ENCODE data around the gene TBC1D14. TPM values are rescaled to one million over a fixed set of nuclear protein-coding genes. Genes with fewer than 3 reads are reported as not detected.

The TBC1D14 gene
- total and polyA plus RNA-seq, 5 donors from 2014 or later = 46.6 to 67.7 (median 52.2) TPM

GRCh38 chr4:6987588-6987961 is 77.9 kb downstream of the TBC1D14 start:
- peaks cover 22 to 86% (median 64%) of the 10 kb centered on the region in 4 donors for H3K4me1 Mint-ChIP-seq
- peaks cover 4% of the 10 kb centered on the region for H3K36me3 Mint-ChIP-seq
- peak in 1 of 3 donors; percentile 74 for DNase-seq
- H3K36me3 ChIP-seq (ENCODE audit: control insufficient read depth, insufficient read depth, low read length) = peaks cover 7% of the 10 kb centered on the region
- peak overlapping the region; percentile 79 for H3K4me3 ChIP-seq (ENCODE audit: low read depth, low read length)
- no peaks in the 10 kb centered on the region for H3K9me3 Mint-ChIP-seq
- peak overlapping the region; percentile 87 for H3K27ac ChIP-seq (ENCODE audit: insufficient read depth, low read length, poor library complexity, severe bottlenecking)
- no peaks in the 10 kb centered on the region for H3K27me3 ChIP-seq (ENCODE audit: control insufficient read depth, insufficient read depth, low read length)
- no peaks in the 10 kb centered on the region for H3K27me3 Mint-ChIP-seq
- peak overlapping the region; percentile 91 to 97 (median 97) for H3K27ac Mint-ChIP-seq
- peak overlapping the region; percentile 92 to 99 (median 98) for H3K4me3 Mint-ChIP-seq
- no peak for ATAC-seq (ENCODE audit: low read depth in 2 of 2)
- H3K4me1 ChIP-seq (ENCODE audit: control insufficient read depth, insufficient read depth, low read length, poor library complexity, severe bottlenecking) = peaks cover 62% of the 10 kb centered on the region
- H3K9me3 ChIP-seq (ENCODE audit: control insufficient read depth in 2 of 2, low read length in 2 of 2) = no peaks in the 10 kb centered on the region

GRCh38 chr4:6988016-6988715 is 78.5 kb downstream of the TBC1D14 start:
- peaks cover 22 to 88% (median 68%) of the 10 kb centered on the region in 4 donors for H3K4me1 Mint-ChIP-seq
- peak overlapping the region; percentile 79 for H3K4me3 ChIP-seq (ENCODE audit: low read depth, low read length)
- peaks cover 9% of the 10 kb centered on the region for H3K36me3 ChIP-seq (ENCODE audit: control insufficient read depth, insufficient read depth, low read length)
- H3K36me3 Mint-ChIP-seq = peaks cover 4% of the 10 kb centered on the region
- DNase-seq (no peak), ATAC-seq (ENCODE audit: low read depth in 2 of 2) (no peak)
- no peaks in the 10 kb centered on the region for H3K9me3 Mint-ChIP-seq
- H3K27ac Mint-ChIP-seq = peak overlapping the region; percentile 91 to 97 (median 97)
- H3K27me3 ChIP-seq (ENCODE audit: control insufficient read depth, insufficient read depth, low read length) = no peaks in the 10 kb centered on the region
- H3K27ac ChIP-seq (ENCODE audit: insufficient read depth, low read length, poor library complexity, severe bottlenecking) = peak overlapping the region; percentile 87
- H3K27me3 Mint-ChIP-seq = no peaks in the 10 kb centered on the region
- peak overlapping the region; percentile 92 to 99 (median 98) for H3K4me3 Mint-ChIP-seq
- no peaks in the 10 kb centered on the region for H3K9me3 ChIP-seq (ENCODE audit: control insufficient read depth in 2 of 2, low read length in 2 of 2)
- H3K4me1 ChIP-seq (ENCODE audit: control insufficient read depth, insufficient read depth, low read length, poor library complexity, severe bottlenecking) = peaks cover 67% of the 10 kb centered on the region

GRCh38 chr4:6989331-6989923 is 79.8 kb downstream of the TBC1D14 start:
- no peaks in the 10 kb centered on the region for H3K9me3 ChIP-seq (ENCODE audit: control insufficient read depth in 2 of 2, low read length in 2 of 2)
- peaks cover 60% of the 10 kb centered on the region for H3K4me1 ChIP-seq (ENCODE audit: control insufficient read depth, insufficient read depth, low read length, poor library complexity, severe bottlenecking)
- H3K27ac ChIP-seq (ENCODE audit: insufficient read depth, low read length, poor library complexity, severe bottlenecking) = no peak overlapping the region
- H3K4me3 Mint-ChIP-seq = peak overlapping the region; percentile 92 to 99 (median 96)
- H3K27ac Mint-ChIP-seq = no peak overlapping the region
- DNase-seq = no peak
- H3K9me3 Mint-ChIP-seq = no peaks in the 10 kb centered on the region
- no peak overlapping the region for H3K4me3 ChIP-seq (ENCODE audit: low read depth, low read length)
- peaks cover 7% of the 10 kb centered on the region for H3K36me3 Mint-ChIP-seq
- H3K36me3 ChIP-seq (ENCODE audit: control insufficient read depth, insufficient read depth, low read length) = peaks cover 20% of the 10 kb centered on the region
- peaks cover 22 to 86% (median 67%) of the 10 kb centered on the region in 4 donors for H3K4me1 Mint-ChIP-seq
- no peak for ATAC-seq (ENCODE audit: low read depth in 2 of 2)
- no peaks in the 10 kb centered on the region for H3K27me3 Mint-ChIP-seq
- H3K27me3 ChIP-seq (ENCODE audit: control insufficient read depth, insufficient read depth, low read length) = no peaks in the 10 kb centered on the region

GRCh38 chr4:6990661-6991060 is 81.0 kb downstream of the TBC1D14 start:
- H3K4me3 Mint-ChIP-seq = peak overlapping the region in 1 of 4 donors; percentile 73
- peaks cover 9% of the 10 kb centered on the region for H3K36me3 Mint-ChIP-seq
- Histone ChIP-seq H3K36me3 (ENCODE audit: control insufficient read depth, insufficient read depth, low read length) (peaks cover 25% of the 10 kb centered on the region), H3K4me3 (ENCODE audit: low read depth, low read length) (no peak overlapping the region), H3K27ac (ENCODE audit: insufficient read depth, low read length, poor library complexity, severe bottlenecking) (no peak overlapping the region), H3K27me3 (ENCODE audit: control insufficient read depth, insufficient read depth, low read length) (no peaks in the 10 kb centered on the region), H3K4me1 (ENCODE audit: control insufficient read depth, insufficient read depth, low read length, poor library complexity, severe bottlenecking) (peaks cover 50% of the 10 kb centered on the region), H3K9me3 (ENCODE audit: control insufficient read depth in 2 of 2, low read length in 2 of 2) (no peaks in the 10 kb centered on the region)
- ATAC-seq (ENCODE audit: low read depth in 2 of 2) (no peak), DNase-seq (no peak)
- H3K9me3 Mint-ChIP-seq = no peaks in the 10 kb centered on the region
- H3K27me3 Mint-ChIP-seq = no peaks in the 10 kb centered on the region
- peaks cover 16 to 74% (median 57%) of the 10 kb centered on the region in 4 donors for H3K4me1 Mint-ChIP-seq
- peak overlapping the region in 1 of 3 donors; percentile 24 for H3K27ac Mint-ChIP-seq

DNA sequence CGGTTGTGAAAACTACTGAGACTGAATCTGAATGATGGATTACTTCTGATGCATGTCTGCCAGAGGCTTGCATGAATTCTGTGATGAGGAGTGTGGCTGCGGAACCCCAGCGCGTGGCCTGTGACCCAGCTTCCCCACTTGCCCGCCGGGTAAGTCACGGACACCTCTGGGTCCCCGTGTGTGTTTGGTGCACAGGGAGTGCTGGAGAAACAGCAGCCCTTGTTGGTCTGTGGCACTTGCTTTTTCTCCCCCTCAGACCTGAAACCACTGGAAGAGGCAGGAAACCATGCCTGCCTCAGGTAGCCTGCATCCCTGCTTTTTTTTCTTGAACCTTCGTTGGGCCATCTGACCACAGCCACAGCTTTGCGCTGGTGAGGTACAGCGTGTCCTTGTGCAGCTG is 81.6 kb downstream of the TBC1D14 start:
- no peak overlapping the region for H3K4me3 ChIP-seq (ENCODE audit: low read depth, low read length)
- Mint-ChIP-seq H3K36me3 (peaks cover 9% of the 10 kb centered on the region), H3K4me1 (peaks cover 13 to 68% (median 52%) of the 10 kb centered on the region in 4 donors), H3K27ac (peak overlapping the region in 2 of 3 donors; percentile 60 to 75), H3K27me3 (no peaks in the 10 kb centered on the region), H3K9me3 (no peaks in the 10 kb centered on the region), H3K4me3 (peak overlapping the region in 3 of 4 donors; percentile 43 to 73 (median 43))
- no peak overlapping the region for H3K27ac ChIP-seq (ENCODE audit: insufficient read depth, low read length, poor library complexity, severe bottlenecking)
- H3K4me1 ChIP-seq (ENCODE audit: control insufficient read depth, insufficient read depth, low read length, poor library complexity, severe bottlenecking) = peaks cover 44% of the 10 kb centered on the region
- no peaks in the 10 kb centered on the region for H3K27me3 ChIP-seq (ENCODE audit: control insufficient read depth, insufficient read depth, low read length)
- H3K36me3 ChIP-seq (ENCODE audit: control insufficient read depth, insufficient read depth, low read length) = peaks cover 27% of the 10 kb centered on the region
- DNase-seq (no peak), ATAC-seq (ENCODE audit: low read depth in 2 of 2) (no peak)
- no peaks in the 10 kb centered on the region for H3K9me3 ChIP-seq (ENCODE audit: control insufficient read depth in 2 of 2, low read length in 2 of 2)

GRCh38 chr4:6991771-6992557 is 82.3 kb downstream of the TBC1D14 start:
- H3K36me3 Mint-ChIP-seq = peaks cover 9% of the 10 kb centered on the region
- DNase-seq (peak in 1 of 3 donors; percentile 50), ATAC-seq (ENCODE audit: low read depth in 2 of 2) (no peak)
- H3K4me3 Mint-ChIP-seq = peak overlapping the region in 3 of 4 donors; percentile 16 to 84 (median 47)
- H3K4me1 Mint-ChIP-seq = peaks cover 13 to 62% (median 48%) of the 10 kb centered on the region in 4 donors
- H3K9me3 ChIP-seq (ENCODE audit: control insufficient read depth in 2 of 2, low read length in 2 of 2) = no peaks in the 10 kb centered on the region
- no peaks in the 10 kb centered on the region for H3K27me3 Mint-ChIP-seq
- H3K4me3 ChIP-seq (ENCODE audit: low read depth, low read length) = peak overlapping the region; percentile 6
- H3K27me3 ChIP-seq (ENCODE audit: control insufficient read depth, insufficient read depth, low read length) = no peaks in the 10 kb centered on the region
- H3K27ac ChIP-seq (ENCODE audit: insufficient read depth, low read length, poor library complexity, severe bottlenecking) = peak overlapping the region; percentile 6
- H3K36me3 ChIP-seq (ENCODE audit: control insufficient read depth, insufficient read depth, low read length) = peaks cover 34% of the 10 kb centered on the region
- no peaks in the 10 kb centered on the region for H3K9me3 Mint-ChIP-seq
- peak overlapping the region in 1 of 3 donors; percentile 60 for H3K27ac Mint-ChIP-seq
- peaks cover 40% of the 10 kb centered on the region for H3K4me1 ChIP-seq (ENCODE audit: control insufficient read depth, insufficient read depth, low read length, poor library complexity, severe bottlenecking)

GRCh38 chr4:6992728-6993677 is 83.4 kb downstream of the TBC1D14 start:
- peak overlapping the region in 3 of 4 donors; percentile 29 to 84 (median 58) for H3K4me3 Mint-ChIP-seq
- peaks cover 34% of the 10 kb centered on the region for H3K4me1 ChIP-seq (ENCODE audit: control insufficient read depth, insufficient read depth, low read length, poor library complexity, severe bottlenecking)
- H3K27me3 ChIP-seq (ENCODE audit: control insufficient read depth, insufficient read depth, low read length) = no peaks in the 10 kb centered on the region
- peak in 1 of 2 donors; percentile 38 for ATAC-seq (ENCODE audit: low read depth in 2 of 2)
- peak in 1 of 3 donors; percentile 79 for DNase-seq
- peak overlapping the region; percentile 6 for H3K4me3 ChIP-seq (ENCODE audit: low read depth, low read length)
- no peaks in the 10 kb centered on the region for H3K9me3 ChIP-seq (ENCODE audit: control insufficient read depth in 2 of 2, low read length in 2 of 2)
- H3K36me3 Mint-ChIP-seq = peaks cover 9% of the 10 kb centered on the region
- H3K27ac ChIP-seq (ENCODE audit: insufficient read depth, low read length, poor library complexity, severe bottlenecking) = peak overlapping the region; percentile 10
- peak overlapping the region; percentile 38 to 75 (median 68) for H3K27ac Mint-ChIP-seq
- H3K9me3 Mint-ChIP-seq = no peaks in the 10 kb centered on the region
- peaks cover 36% of the 10 kb centered on the region for H3K36me3 ChIP-seq (ENCODE audit: control insufficient read depth, insufficient read depth, low read length)
- no peaks in the 10 kb centered on the region for H3K27me3 Mint-ChIP-seq
- peaks cover 13 to 59% (median 45%) of the 10 kb centered on the region in 4 donors for H3K4me1 Mint-ChIP-seq
